T47D (cell line): ENCODE results near the gene DCDC1.

Source experiments
- DNase-seq, 2 experiments: peaks; one replicate each; pipeline versions ENCODE4 v3.0.0 to v3.0.0-alpha.2; 2011 to 2012; ENCODE audit warnings: low read depth in 1 of 2, low spot score in 1 of 2
- JUND ChIP-seq: IDR thresholded peaks from 2 replicates; pipeline ENCODE4 v1.6.1; 2012; ENCODE audit warnings: low read depth
- in situ Hi-C: cut with HindIII; loops from 2 replicates; pipeline ENCODE4 v1.10.0; 2016; ENCODE audit warnings: low sequenced_read_pairs, low pct_unique_long_range_greater_than_20kb

The DCDC1 gene

DNA sequence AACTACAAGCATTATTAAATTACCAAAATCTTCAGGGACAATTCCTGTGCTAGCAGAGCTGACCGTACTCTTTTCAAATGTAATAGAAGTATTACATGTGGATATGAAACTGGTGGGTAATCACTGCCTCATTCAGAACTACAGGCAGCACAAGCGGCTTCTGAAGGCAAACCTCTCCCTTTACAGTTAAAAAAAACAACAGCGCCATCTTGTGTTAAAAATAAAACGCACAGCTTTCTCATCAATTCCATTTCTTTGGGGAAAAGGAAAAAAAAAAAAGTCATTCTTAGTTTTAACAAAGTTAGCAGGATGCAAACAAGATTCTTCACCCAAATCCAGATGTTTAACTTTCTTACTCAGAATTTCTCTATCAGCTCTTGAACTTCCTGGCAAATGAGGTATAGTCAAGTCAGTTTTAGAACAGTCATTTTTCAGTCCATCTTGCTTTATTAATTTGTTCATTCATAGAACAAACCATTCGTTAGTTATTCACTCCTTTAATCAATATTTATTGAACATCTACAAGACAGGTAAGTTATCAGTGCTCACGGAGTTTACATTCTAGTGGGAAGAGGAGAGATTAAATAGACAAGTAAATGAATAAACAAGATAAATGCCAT lies 451.6 kb downstream of the DCDC1 start:
- in situ Hi-C loops = no loop called here
- DNase-seq = peak; percentile 12 to 74
- TF ChIP-seq JUND = no peak

- DNase-seq = no peak
- in situ Hi-C loops = no loop called here
- TF ChIP-seq JUND = no peak
Measured at GRCh38 chr11:30917266-30917665, 452.3 kb downstream of the DCDC1 start.

- in situ Hi-C loops = no loop called here
- DNase-seq = no peak
- TF ChIP-seq JUND = no peak
Measured at GRCh38 chr11:30916764-30917163, 452.8 kb downstream of the DCDC1 start.

DNA sequence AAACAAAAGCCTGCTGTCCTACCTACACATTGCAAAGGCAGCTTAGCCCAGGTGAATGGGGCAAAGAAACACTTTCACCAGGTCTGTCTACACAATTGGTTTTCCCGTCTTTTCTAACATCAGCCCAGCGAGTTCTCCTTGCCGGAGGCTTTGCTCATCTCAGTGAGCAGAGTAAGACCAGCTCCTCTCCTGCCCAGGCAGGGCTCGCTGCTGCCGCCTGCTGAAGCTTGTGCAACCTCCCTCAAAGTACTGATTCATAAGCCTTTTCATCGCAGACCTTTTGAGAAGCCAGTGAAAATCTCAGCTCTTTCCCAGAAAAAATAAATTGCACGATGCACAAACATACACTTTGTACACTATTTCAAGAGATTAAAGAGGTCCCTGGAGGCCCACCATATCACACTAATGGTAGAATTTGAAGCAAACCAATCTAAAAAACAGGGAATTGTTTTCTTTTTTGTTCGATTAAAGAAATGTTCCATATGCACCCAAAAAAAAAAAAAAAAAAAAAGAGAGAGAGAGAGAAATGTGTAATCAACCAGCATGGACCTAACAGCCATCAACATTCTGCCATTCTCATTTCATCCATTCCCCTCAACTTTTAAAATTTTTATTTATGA lies 455.3 kb downstream of the DCDC1 start:
- peak; percentile 53 to 79 for DNase-seq
- TF ChIP-seq JUND = no peak
- in situ Hi-C loops = no loop called here

GRCh38 chr11:30911247-30911646 lies 458.3 kb downstream of the DCDC1 start:
- in situ Hi-C loops = no loop called here
- DNase-seq = peak; percentile 26 to 78
- TF ChIP-seq JUND = no peak

DNA sequence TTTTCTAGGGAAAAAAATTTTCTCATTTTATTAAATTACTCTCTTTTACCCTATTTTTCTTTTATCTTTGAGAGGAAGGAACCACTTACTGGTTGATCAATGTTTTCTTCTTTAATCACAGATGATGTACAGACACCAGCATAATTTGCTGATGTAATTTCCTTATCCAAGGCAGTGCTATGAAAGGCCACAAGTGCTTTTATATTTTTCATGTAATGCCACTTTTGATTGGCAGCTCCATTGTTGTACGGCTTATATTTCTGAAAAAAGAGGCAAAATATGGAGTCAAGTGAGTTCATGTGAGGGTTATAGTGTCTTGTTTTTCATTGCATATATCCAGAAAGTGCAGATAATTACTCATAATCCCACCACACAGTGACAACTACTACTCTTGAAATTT lies 460.7 kb downstream of the DCDC1 start:
- TF ChIP-seq JUND = no peak
- DNase-seq = no peak
- in situ Hi-C loops = no loop called here

DNA sequence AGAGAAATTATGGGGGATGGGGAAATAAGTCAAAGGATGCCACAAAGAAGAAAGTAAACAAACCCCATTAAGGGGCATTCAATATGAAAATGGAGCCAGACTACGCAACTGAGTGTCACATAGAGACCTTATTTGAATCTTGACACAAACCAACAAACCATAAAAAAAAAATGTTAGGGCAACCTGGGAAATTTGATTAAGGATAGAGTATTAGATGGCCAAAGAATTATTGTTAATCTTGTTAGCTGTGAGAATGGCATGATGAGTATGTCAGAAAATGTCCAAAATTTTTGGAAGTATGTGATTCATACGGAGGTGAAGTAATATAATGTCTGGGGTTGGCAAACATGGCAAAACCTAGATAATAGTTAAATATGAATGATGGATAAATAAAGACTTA lies 461.3 kb downstream of the DCDC1 start:
- in situ Hi-C loops = no loop called here
- DNase-seq = no peak
- TF ChIP-seq JUND = no peak

- in situ Hi-C loops = no loop called here
- no peak for TF ChIP-seq JUND
Measured at GRCh38 chr11:30902929-30903328, 466.6 kb downstream of the DCDC1 start.

GRCh38 chr11:30895046-30895445 lies 474.5 kb downstream of the DCDC1 start:
- TF ChIP-seq JUND = no peak
- in situ Hi-C loops = no loop called here

More at GRCh38 chr11:30902929-30903328, 466.6 kb downstream of the DCDC1 start:
- DNase-seq = no peak

GRCh38 chr11:30893318-30893717 lies 476.2 kb downstream of the DCDC1 start:
- in situ Hi-C loops = no loop called here
- no peak for TF ChIP-seq JUND
- no peak for DNase-seq

More at GRCh38 chr11:30895046-30895445, 474.5 kb downstream of the DCDC1 start:
- no peak for DNase-seq

DNA sequence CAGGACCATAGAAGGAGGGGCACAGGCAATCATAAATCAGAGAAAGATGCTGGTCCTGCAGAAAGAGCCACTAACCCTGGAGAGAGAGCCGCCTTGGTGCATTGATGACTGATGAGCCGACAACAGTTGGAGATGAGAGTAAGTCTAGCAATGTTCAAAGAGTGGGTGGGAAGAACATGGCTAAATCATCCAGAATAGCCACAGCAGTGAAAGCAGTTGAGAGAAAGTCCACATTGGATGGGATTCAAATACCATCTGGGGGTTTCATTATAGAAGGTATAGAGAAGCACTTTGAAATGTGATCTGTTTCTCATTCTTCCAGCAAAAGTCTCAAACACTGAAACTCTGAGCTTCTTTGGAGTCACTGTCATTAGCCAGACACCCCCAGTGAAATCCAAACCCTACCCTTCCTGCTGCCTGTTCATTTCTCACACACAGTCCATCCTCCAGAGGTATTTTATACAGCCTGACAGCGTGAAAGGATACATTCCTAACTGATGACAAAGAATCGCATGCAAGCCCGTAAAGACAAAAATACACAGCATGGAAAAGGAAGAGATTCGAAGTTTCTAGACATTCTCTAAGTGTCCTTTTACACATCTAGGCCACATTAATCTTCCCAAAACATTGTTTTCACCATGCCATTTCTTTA lies 480.3 kb downstream of the DCDC1 start:
- DNase-seq = no peak
- no peak for TF ChIP-seq JUND
- in situ Hi-C loops = no loop called here

- in situ Hi-C loops = no loop called here
- DNase-seq = no peak
- TF ChIP-seq JUND = no peak
Measured at GRCh38 chr11:30879322-30880005, 490.1 kb downstream of the DCDC1 start.

- in situ Hi-C loops = no loop called here
- no peak for DNase-seq
- TF ChIP-seq JUND = no peak
Measured at GRCh38 chr11:30878400-30878799, 491.1 kb downstream of the DCDC1 start.
